ENCODE data around the gene MISFA. TPM values are rescaled to one million over a fixed set of nuclear protein-coding genes. Genes with fewer than 3 reads are reported as not detected.

Gene MISFA
- total RNA-seq, 4 donors from 2014 or later: 4.2 to 13.9 (median 10.4) TPM; not detected in 1

- no peak for TF ChIP-seq POLR2A (IDR thresholded peaks at IDR 0.05)
- TF ChIP-seq CTCF (IDR thresholded peaks at IDR 0.05): no peak
- TF ChIP-seq POLR2AphosphoS5 (IDR thresholded peaks at IDR 0.05): peak; percentile 35
- no peak for TF ChIP-seq EP300 (IDR thresholded peaks at IDR 0.05)
- H3K9me3 ChIP-seq: no peaks in the 10 kb centered on the region
- no peak overlapping the region for H3K27ac ChIP-seq
- H3K4me3 ChIP-seq: no peak overlapping the region
- 10 to 27% methylated on average over 3 of the region's 3 CpGs for WGBS, 2 donors (ENCODE audit: low coverage in 1 of 2)
- peaks cover 0 to 13% (median 0%) of the 10 kb centered on the region in 3 donors for H3K4me1 ChIP-seq
- ATAC-seq: no peak
- no peaks in the 10 kb centered on the region for H3K27me3 ChIP-seq
- peaks cover 0 to 72% of the 10 kb centered on the region in 2 donors for H3K36me3 ChIP-seq
These were observed 8.8 kb downstream of the MISFA start for GRCh38 chr11:18608376-18608775.

DNA sequence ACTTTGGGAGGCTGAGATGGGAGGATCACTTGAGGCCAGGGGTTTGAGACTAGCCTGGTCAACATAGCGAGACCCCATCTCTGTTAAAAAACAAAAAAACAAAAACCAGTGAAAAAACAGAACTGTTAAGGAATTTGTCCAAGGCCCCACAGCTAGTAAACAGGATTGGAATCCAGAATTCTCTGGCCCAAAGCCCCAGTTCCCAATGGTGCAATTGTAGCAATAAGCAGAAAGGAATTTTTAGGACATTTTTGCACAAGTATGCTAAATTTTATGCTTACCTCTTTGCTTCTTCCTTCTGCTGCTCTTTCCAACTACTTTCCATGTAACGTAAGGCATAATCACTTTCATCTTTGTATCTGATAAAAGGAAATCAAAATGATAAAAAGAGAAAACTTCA is 11.6 kb downstream of the MISFA start:
- Histone ChIP-seq H3K36me3 (peaks cover 0 to 86% of the 10 kb centered on the region in 2 donors), H3K27me3 (no peaks in the 10 kb centered on the region), H3K4me1 (peaks cover 0 to 16% (median 0%) of the 10 kb centered on the region in 3 donors), H3K27ac (no peak overlapping the region), H3K4me3 (no peak overlapping the region), H3K9me3 (no peaks in the 10 kb centered on the region)
- 79% methylated on average over 2 of the region's 2 CpGs; no CpG with 5 or more reads in 1 of the 2 donors for WGBS, 2 donors (ENCODE audit: low coverage in 1 of 2)
- no peak for TF ChIP-seq CTCF (IDR thresholded peaks at IDR 0.05)
- TF ChIP-seq POLR2A (IDR thresholded peaks at IDR 0.05): no peak
- no peak for TF ChIP-seq EP300 (IDR thresholded peaks at IDR 0.05)
- TF ChIP-seq POLR2AphosphoS5 (IDR thresholded peaks at IDR 0.05): no peak
- ATAC-seq: no peak

- H3K36me3 ChIP-seq: peaks cover 0 to 77% of the 10 kb centered on the region in 2 donors
- H3K27me3 ChIP-seq: no peaks in the 10 kb centered on the region
- no peak overlapping the region for H3K4me3 ChIP-seq
- TF ChIP-seq POLR2AphosphoS5 (IDR thresholded peaks at IDR 0.05) (no peak), CTCF (IDR thresholded peaks at IDR 0.05) (no peak), EP300 (IDR thresholded peaks at IDR 0.05) (no peak), POLR2A (IDR thresholded peaks at IDR 0.05) (no peak)
- no peak for ATAC-seq
- 92 to 98% methylated on average over 4 of the region's 4 CpGs for WGBS, 2 donors (ENCODE audit: low coverage in 1 of 2)
- no peaks in the 10 kb centered on the region for H3K9me3 ChIP-seq
- H3K27ac ChIP-seq: no peak overlapping the region
- peaks cover 0 to 28% (median 0%) of the 10 kb centered on the region in 3 donors for H3K4me1 ChIP-seq
These were observed 12.8 kb downstream of the MISFA start for GRCh38 chr11:18612394-18612793.

- ATAC-seq: no peak
- peak overlapping the region in 1 of 4 donors; percentile 80 for H3K27ac ChIP-seq
- peaks cover 0 to 41% (median 5%) of the 10 kb centered on the region in 3 donors for H3K4me1 ChIP-seq
- H3K27me3 ChIP-seq: no peaks in the 10 kb centered on the region
- no peak overlapping the region for H3K4me3 ChIP-seq
- peaks cover 0 to 54% of the 10 kb centered on the region in 2 donors for H3K36me3 ChIP-seq
- WGBS, 2 donors (ENCODE audit: low coverage in 1 of 2): no CpG with 5 or more reads among the region's 10 CpGs
- TF ChIP-seq POLR2A (IDR thresholded peaks at IDR 0.05) (no peak), CTCF (IDR thresholded peaks at IDR 0.05) (no peak), EP300 (IDR thresholded peaks at IDR 0.05) (no peak), POLR2AphosphoS5 (IDR thresholded peaks at IDR 0.05) (no peak)
- no peaks in the 10 kb centered on the region for H3K9me3 ChIP-seq
These were observed 15.1 kb downstream of the MISFA start for GRCh38 chr11:18614667-18615066.

- peaks cover 0 to 51% (median 5%) of the 10 kb centered on the region in 3 donors for H3K4me1 ChIP-seq
- H3K4me3 ChIP-seq: no peak overlapping the region
- H3K27ac ChIP-seq: peak overlapping the region in 1 of 4 donors; percentile 80
- no peaks in the 10 kb centered on the region for H3K9me3 ChIP-seq
- H3K36me3 ChIP-seq: peaks cover 0 to 43% of the 10 kb centered on the region in 2 donors
- no peak for TF ChIP-seq POLR2AphosphoS5 (IDR thresholded peaks at IDR 0.05)
- TF ChIP-seq EP300 (IDR thresholded peaks at IDR 0.05): no peak
- no peak for TF ChIP-seq CTCF (IDR thresholded peaks at IDR 0.05)
- TF ChIP-seq POLR2A (IDR thresholded peaks at IDR 0.05): no peak
- no peak for ATAC-seq
- 74 to 95% methylated on average over 7 to 11 of the region's 11 CpGs for WGBS, 2 donors (ENCODE audit: low coverage in 1 of 2)
- no peaks in the 10 kb centered on the region for H3K27me3 ChIP-seq
These were observed 16.2 kb downstream of the MISFA start for GRCh38 chr11:18615628-18616392.
